Measurements from ENCODE around the gene GLIS1. TPM values are rescaled to one million over a fixed set of nuclear protein-coding genes. Genes with fewer than 3 reads are reported as not detected.
A peak's percentile ranks its signal among the peaks of the same experiment; 100 is the strongest.

The GLIS1 gene
- polyA plus RNA-seq, 3 donors, result not detected

- H3K4me3 ChIP-seq (replicated peaks in 1 of 3; ENCODE audit: low read depth in 2 of 3, low read length in 3 of 3), result no peak overlapping the region
- H3K4me2 ChIP-seq (replicated peaks; ENCODE audit: extremely low read depth, low read length, poor library complexity, severe bottlenecking), result no peak overlapping the region
- H3K36me3 Mint-ChIP-seq, result no peaks in the 10 kb centered on the region
- no peaks in the 10 kb centered on the region for H3K79me2 ChIP-seq (ENCODE audit: insufficient read depth, low read length)
- no peak overlapping the region for H3K27ac Mint-ChIP-seq
- H3K9me3 Mint-ChIP-seq, result no peaks in the 10 kb centered on the region
- no peaks in the 10 kb centered on the region for H3K27me3 ChIP-seq (ENCODE audit: control insufficient read depth in 2 of 2, insufficient read depth in 2 of 2, low read length in 2 of 2)
- no peaks in the 10 kb centered on the region for H3K36me3 ChIP-seq (replicated peaks in 1 of 2; ENCODE audit: control insufficient read depth in 1 of 2, insufficient read depth in 2 of 2, low read length in 2 of 2)
- H3K27me3 Mint-ChIP-seq (ENCODE audit: low read depth in 3 of 3), result peaks cover 0 to 13% (median 10%) of the 10 kb centered on the region in 3 donors
- no peaks in the 10 kb centered on the region for H3K9me3 ChIP-seq (replicated peaks in 1 of 2; ENCODE audit: control insufficient read depth in 1 of 2, insufficient read depth in 1 of 2, low read length in 2 of 2)
- H3K9ac ChIP-seq (ENCODE audit: insufficient read depth, low read length, poor library complexity, severe bottlenecking), result no peak overlapping the region
- no peak for TF ChIP-seq CTCF (IDR thresholded peaks at IDR 0.05)
- no peak overlapping the region for H2AFZ ChIP-seq (ENCODE audit: insufficient read depth, low read depth, low read length, poor library complexity, severe bottlenecking)
- H3K4me1 Mint-ChIP-seq, result no peaks in the 10 kb centered on the region
- 89% methylated on average over 7 of the region's 7 CpGs for WGBS (ENCODE audit: insufficient coverage)
- H3K4me1 ChIP-seq (ENCODE audit: control insufficient read depth in 1 of 2, insufficient read depth in 2 of 2, low read length in 2 of 2), result no peaks in the 10 kb centered on the region
- intact Hi-C loops (cut with micrococcal nuclease), result no loop called here
- no peaks in the 10 kb centered on the region for H4K20me1 ChIP-seq (ENCODE audit: insufficient read depth, low read length)
- H3K4me3 Mint-ChIP-seq, result no peak overlapping the region
- no peak overlapping the region for H3K27ac ChIP-seq (ENCODE audit: low read depth in 1 of 2, low read length in 2 of 2)
- no peak for DNase-seq
These were observed 85.8 kb downstream of the GLIS1 start for GRCh38 chr1:53653200-53653575.

- H3K79me2 ChIP-seq (ENCODE audit: insufficient read depth, low read length), result no peaks in the 10 kb centered on the region
- H3K36me3 Mint-ChIP-seq, result no peaks in the 10 kb centered on the region
- no peak overlapping the region for H3K9ac ChIP-seq (ENCODE audit: insufficient read depth, low read length, poor library complexity, severe bottlenecking)
- 94% methylated on average over 7 of the region's 7 CpGs for WGBS (ENCODE audit: insufficient coverage)
- H3K4me3 ChIP-seq (replicated peaks in 1 of 3; ENCODE audit: low read depth in 2 of 3, low read length in 3 of 3), result no peak overlapping the region
- no peak overlapping the region for H3K4me2 ChIP-seq (replicated peaks; ENCODE audit: extremely low read depth, low read length, poor library complexity, severe bottlenecking)
- intact Hi-C loops (cut with micrococcal nuclease), result no loop called here
- H3K4me3 Mint-ChIP-seq, result no peak overlapping the region
- H4K20me1 ChIP-seq (ENCODE audit: insufficient read depth, low read length), result no peaks in the 10 kb centered on the region
- H3K27ac ChIP-seq (ENCODE audit: low read depth in 1 of 2, low read length in 2 of 2), result no peak overlapping the region
- peaks cover 0 to 2% (median 0%) of the 10 kb centered on the region in 7 donors for H3K9me3 Mint-ChIP-seq
- no peaks in the 10 kb centered on the region for H3K27me3 ChIP-seq (ENCODE audit: control insufficient read depth in 2 of 2, insufficient read depth in 2 of 2, low read length in 2 of 2)
- H3K27me3 Mint-ChIP-seq (ENCODE audit: low read depth in 3 of 3), result peaks cover 0 to 11% (median 9%) of the 10 kb centered on the region in 3 donors
- no peaks in the 10 kb centered on the region for H3K36me3 ChIP-seq (replicated peaks in 1 of 2; ENCODE audit: control insufficient read depth in 1 of 2, insufficient read depth in 2 of 2, low read length in 2 of 2)
- TF ChIP-seq CTCF (IDR thresholded peaks at IDR 0.05), result no peak
- no peak for DNase-seq
- H3K4me1 ChIP-seq (ENCODE audit: control insufficient read depth in 1 of 2, insufficient read depth in 2 of 2, low read length in 2 of 2), result no peaks in the 10 kb centered on the region
- H3K27ac Mint-ChIP-seq, result peak overlapping the region in 1 of 7 donors; percentile 3
- no peak overlapping the region for H2AFZ ChIP-seq (ENCODE audit: insufficient read depth, low read depth, low read length, poor library complexity, severe bottlenecking)
- H3K4me1 Mint-ChIP-seq, result no peaks in the 10 kb centered on the region
- no peaks in the 10 kb centered on the region for H3K9me3 ChIP-seq (replicated peaks in 1 of 2; ENCODE audit: control insufficient read depth in 1 of 2, insufficient read depth in 1 of 2, low read length in 2 of 2)
These were observed 86.3 kb downstream of the GLIS1 start for GRCh38 chr1:53652441-53653199.
